DMS153 treated with DMSO at 0.1 percent for 48 hours (cell line): ENCODE results near the gene ECT2.
"Not testable (repeated sequence)": the region's sequence is repeated elsewhere in the genome, so short reads cannot be mapped to it uniquely, and the experiment has no call there.

Experiments
- DNase-seq: peaks from one replicate; lab custom pipeline; 2025; ENCODE audit not compliant: unreplicated experiment; lab: John Stamatoyannopoulos, UW

Gene ECT2

GRCh38 chr3:172855037-172855436 lies 104.5 kb downstream of the ECT2 start:
- DNase-seq: no peak

- DNase-seq: no peak
Measured at GRCh38 chr3:172856795-172857742, 106.5 kb downstream of the ECT2 start.

GRCh38 chr3:172859041-172859440 lies 108.5 kb downstream of the ECT2 start:
- DNase-seq: no peak

GRCh38 chr3:172866726-172867350 lies 116.3 kb downstream of the ECT2 start:
- DNase-seq: not testable (repeated sequence)

GRCh38 chr3:172868582-172869200 lies 118.2 kb downstream of the ECT2 start:
- no peak for DNase-seq

- peak; percentile 9 for DNase-seq
Measured at GRCh38 chr3:172869368-172869771, 118.8 kb downstream of the ECT2 start.

GRCh38 chr3:172869784-172870518 lies 119.4 kb downstream of the ECT2 start:
- no peak for DNase-seq
